Activated naive CD4-positive, alpha-beta T cell treated with anti-CD3 and anti-CD28 coated beads, Interleukin-2, amount 50 U/mL, for 24 hours (primary cell): Measurements from ENCODE around the gene FBXO30.

Experiments
- H3K27ac Mint-ChIP-seq: one replicate; pipeline ENCODE4 v1.8.0; 2021; ENCODE audit warnings: mild to moderate bottlenecking, mixed read lengths
- H3K27me3 Mint-ChIP-seq: one replicate; pipeline ENCODE4 v1.8.0; 2021; ENCODE audit warnings: mixed read lengths
- H3K36me3 Mint-ChIP-seq: one replicate; pipeline ENCODE4 v1.8.0; 2021; ENCODE audit warnings: mixed read lengths
- H3K4me1 Mint-ChIP-seq: one replicate; pipeline ENCODE4 v1.8.0; 2021; ENCODE audit warnings: mixed read lengths
- H3K4me3 Mint-ChIP-seq: one replicate; pipeline ENCODE4 v1.8.0; 2021; ENCODE audit warnings: mild to moderate bottlenecking, mixed read lengths
- H3K9me3 Mint-ChIP-seq: one replicate; pipeline ENCODE4 v1.8.0; 2021; ENCODE audit warnings: mixed read lengths

The FBXO30 gene

DNA sequence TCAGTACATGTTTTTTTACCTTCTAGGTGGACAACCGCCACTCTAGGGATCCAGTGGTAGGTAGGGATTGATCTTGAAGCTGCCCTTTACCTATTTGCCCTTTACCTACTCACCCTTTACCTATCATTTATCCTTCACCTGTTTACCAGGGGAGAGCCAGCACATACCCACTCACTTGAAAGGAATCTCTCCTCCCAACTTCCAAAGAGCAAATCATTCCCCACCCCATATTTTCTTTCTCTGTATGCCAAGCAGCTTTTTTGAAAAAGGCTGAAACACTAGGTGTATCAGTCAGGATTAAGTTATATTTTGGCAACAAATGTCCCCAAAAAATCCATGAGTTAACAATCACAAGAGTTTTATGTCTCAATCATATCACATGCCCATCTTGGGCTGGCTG lies 68.7 kb downstream of the FBXO30 start:
- H3K4me1 Mint-ChIP-seq = peaks cover 9% of the 10 kb centered on the region
- no peaks in the 10 kb centered on the region for H3K9me3 Mint-ChIP-seq
- no peak overlapping the region for H3K27ac Mint-ChIP-seq
- no peak overlapping the region for H3K4me3 Mint-ChIP-seq
- H3K36me3 Mint-ChIP-seq = peaks cover 10% of the 10 kb centered on the region
- no peaks in the 10 kb centered on the region for H3K27me3 Mint-ChIP-seq

DNA sequence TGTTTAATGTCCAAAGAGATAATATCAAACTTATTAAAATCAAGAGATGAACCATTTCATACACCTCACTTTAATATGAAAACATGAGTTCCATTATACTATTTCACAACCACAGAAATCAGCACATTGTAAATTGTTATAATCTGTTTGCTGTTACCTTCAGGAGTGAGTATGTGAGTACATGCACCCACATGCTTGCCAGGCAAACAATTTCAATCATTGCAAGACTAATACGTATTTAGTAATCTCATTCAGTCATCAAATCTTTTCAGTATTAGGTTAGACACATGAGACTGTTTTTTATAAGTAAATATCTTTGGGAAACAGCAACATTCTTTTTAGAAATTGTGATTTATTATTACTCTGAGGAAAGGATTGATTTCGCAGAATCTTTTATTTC lies 70.0 kb downstream of the FBXO30 start:
- Mint-ChIP-seq H3K9me3 (no peaks in the 10 kb centered on the region), H3K27me3 (no peaks in the 10 kb centered on the region), H3K4me1 (peaks cover 6% of the 10 kb centered on the region), H3K36me3 (peaks cover 10% of the 10 kb centered on the region), H3K4me3 (no peak overlapping the region), H3K27ac (no peak overlapping the region)
